COLO668 (cell line): ENCODE measurements around the gene ATG7.

Experiments
- DNase-seq: peaks from one replicate; lab custom pipeline; 2025; ENCODE audit not compliant: unreplicated experiment; lab: John Stamatoyannopoulos, UW

Gene ATG7

DNA sequence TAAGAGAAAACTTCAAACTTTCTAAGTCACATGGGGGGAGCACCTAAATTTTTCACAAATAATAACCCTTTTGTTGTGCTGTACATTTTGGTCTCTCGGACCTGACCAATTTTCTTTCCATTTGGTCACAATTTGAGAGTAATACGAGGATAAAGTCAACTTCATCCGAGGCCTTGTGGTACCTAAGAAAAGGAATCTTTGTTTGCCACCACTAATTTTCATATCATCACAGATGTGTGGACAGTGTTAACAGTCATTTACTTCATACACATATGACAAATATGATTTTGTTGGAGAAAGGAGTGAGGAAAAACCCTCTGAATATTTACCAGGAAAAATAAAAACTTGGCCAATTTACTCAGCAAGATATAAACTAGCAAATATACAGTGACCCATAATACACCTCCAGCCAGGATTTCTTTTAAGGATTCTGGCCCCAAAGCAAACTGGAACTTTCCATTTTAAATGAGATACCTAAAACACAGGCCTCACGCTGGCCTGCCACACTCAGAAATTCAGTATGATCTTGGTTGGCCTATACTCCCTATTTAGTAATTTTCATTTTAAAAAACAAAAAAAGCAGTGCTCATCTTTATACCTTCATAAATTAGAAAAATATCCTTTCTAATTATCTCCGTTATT lies 330.8 kb downstream of the ATG7 start:
- DNase-seq, result no peak

DNA sequence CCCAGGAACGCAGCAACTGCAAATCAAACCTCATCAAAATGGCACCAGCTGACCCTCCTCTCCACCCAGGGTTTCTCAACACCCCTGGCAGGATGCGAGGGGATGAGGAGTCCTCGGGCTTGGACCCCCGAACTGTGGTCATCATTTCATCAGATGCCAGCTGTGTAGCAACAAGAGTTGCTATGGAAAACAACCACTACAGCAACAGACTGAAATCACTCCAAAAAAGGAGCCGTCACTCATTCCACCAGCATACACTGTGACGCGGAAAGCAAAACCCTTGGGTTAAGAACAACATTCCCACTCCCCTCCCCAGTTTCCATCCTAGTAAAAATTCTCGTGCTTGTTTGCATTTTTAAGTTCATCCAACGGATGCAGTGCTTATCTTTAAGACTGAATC lies 331.4 kb downstream of the ATG7 start:
- no peak for DNase-seq

DNA sequence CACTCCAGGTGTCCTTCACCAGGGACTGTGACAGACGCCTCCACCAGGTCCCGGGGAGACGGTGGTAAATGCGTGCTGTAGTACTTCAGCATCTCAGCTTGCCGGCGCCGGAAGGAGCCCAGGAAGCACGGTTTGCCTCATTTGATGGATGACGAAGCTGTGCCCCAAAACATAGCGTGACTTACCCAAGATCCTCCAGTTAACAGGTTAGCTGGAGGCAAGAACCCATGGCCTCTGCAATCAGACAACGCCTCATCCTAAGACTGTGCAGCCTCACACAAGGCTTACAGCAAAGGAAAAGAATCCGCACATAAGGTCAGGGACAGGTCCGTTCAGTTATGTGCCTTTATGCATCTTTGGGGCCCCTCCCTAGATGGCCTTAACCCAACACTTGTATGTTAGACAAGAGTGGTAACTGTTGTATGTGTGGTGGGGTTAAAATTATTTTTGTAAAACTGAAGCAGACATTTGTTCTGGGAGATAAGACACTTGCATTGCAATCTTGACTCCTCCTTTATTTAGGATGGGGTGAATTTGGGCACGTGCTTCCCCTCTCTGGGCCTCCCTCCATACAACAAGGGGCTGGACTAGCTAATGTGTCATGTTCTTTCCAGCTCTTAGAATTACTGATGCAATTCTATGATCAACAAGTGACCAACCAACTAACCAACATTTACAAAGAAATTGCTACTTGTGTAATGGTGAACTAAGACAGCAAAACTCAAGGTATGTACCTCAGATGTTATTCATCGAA lies 332.1 kb downstream of the ATG7 start:
- no peak for DNase-seq

DNA sequence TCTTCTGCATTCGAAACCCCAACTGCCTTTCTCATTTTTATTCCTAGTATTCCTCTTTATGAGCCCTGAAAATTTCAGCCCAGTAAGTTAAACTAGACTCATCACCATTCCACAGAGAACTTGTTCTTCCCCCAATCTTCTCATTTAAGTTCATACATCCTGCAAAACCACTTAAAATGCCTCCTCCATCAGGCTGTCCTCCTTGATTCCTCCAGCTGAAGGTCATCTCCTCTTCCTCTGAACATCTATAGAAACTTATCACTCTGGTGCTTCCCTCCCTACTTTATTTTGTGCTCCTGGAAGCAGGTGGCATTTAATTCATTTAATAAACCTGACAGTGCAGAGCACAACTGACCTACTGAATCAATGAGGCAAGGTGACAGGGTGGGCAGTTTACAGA lies 333.2 kb downstream of the ATG7 start:
- no peak for DNase-seq

DNA sequence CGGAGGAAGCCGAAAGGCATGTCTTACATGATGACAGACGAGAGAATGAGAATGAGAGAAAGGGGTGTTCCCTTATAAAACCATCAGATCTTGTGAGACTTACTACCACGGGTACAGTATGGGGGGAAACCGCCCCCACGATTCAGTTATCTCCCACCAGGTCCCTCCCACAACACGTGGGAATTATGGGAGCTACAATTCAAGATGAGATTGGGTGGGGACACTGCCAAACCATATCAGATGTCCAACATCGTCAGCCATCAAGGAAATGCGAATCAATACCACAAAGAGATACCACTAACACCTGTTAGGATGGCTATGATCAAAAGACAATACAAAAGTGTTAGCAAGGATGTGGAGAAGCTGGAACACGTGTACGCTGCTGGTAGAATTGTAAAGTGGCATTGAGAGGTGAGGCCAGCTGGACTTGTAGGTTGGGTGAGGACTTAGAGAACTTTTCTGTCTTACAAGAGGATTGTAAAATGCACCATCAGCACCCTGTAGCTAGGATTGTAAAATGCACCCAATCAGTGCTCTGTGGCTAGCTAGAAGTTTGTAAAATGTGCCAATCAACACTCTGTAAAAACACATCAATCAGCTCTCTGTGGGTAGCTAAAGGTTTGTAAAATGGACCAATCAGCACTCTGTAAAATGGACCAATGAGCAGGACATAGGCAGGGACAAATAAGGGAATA lies 334.0 kb downstream of the ATG7 start:
- DNase-seq, result no peak

DNA sequence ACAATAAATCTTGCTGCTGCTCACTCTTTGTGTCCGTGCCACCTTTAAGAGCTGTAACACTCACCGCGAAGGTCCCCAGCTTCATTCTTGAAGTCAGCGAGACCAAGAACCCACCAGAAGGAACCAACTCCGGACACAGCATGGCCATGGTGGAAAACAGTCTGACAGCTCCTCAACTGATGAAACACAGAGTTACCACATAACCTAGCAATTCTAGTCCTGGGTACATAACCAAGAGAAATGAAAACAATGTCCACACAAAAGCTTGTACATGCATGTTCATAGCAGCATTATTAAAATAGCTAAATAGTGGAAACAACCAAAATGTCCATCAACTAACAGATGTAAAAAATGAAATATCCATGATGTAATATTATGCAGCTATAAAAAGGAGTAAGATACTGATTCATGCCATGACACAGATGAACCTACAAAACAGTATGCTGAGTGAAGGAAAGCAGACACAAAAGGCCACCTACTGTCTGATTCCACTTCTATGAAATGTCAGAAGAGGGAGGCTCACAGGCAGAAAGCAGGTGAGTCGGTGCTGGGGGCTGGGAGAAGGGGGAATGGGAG lies 334.8 kb downstream of the ATG7 start:
- DNase-seq, result no peak
